Heart right ventricle (tissue), 16 donors: Measurements from ENCODE around the gene HYOU1. TPM values are rescaled to one million over a fixed set of nuclear protein-coding genes. Genes with fewer than 3 reads are reported as not detected.

Source experiments
- ATAC-seq, 8 donors: fragments of 200-7000 bp; cut with Tn5 transposase; one replicate each; pipeline ENCODE4 v1.9.1; 2020; ENCODE audit warnings: mild to moderate bottlenecking in 8 of 8, moderate library complexity in 8 of 8, moderate number of reproducible peaks in 1 of 8
- DNase-seq, 2 donors: peaks; one replicate each; pipeline ENCODE4 v3.0.0-alpha.2; 2020
- H3K27ac ChIP-seq, 10 donors: fragments of 200-600 bp; sonication (generic) in 2 of 10; one replicate each; pipeline versions ENCODE4 v1.5.0 to v1.8.0; 2020 to 2022; ENCODE audit warnings: mild to moderate bottlenecking in 3 of 10
- H3K27me3 ChIP-seq, 7 donors: fragments of 200-600 bp; one replicate each; pipeline ENCODE4 v1.8.0; 2021 to 2022; ENCODE audit warnings: mild to moderate bottlenecking in 2 of 7
- H3K36me3 ChIP-seq, 9 donors: fragments of 200-600 bp; sonication (generic) in 1 of 9; one replicate each; pipeline versions ENCODE4 v1.5.0 to v1.8.0; 2020 to 2022; ENCODE audit warnings: mild to moderate bottlenecking in 2 of 9
- H3K4me1 ChIP-seq, 9 donors: fragments of 200-600 bp; sonication (generic) in 1 of 9; one replicate each; pipeline versions ENCODE4 v1.5.0 to v1.8.0; 2020 to 2022; ENCODE audit warnings: mild to moderate bottlenecking in 4 of 9
- H3K4me3 ChIP-seq, 10 donors: fragments of 200-600 bp; sonication (generic) in 2 of 10; one replicate each; pipeline versions ENCODE4 v1.5.0 to v1.8.0; 2020 to 2022; ENCODE audit warnings: mild to moderate bottlenecking in 7 of 10, moderate library complexity in 2 of 10
- H3K9me3 ChIP-seq, 11 donors: fragments of 200-600 bp in 10 of 11; sonication (generic) in 2 of 11; one replicate each; pipeline versions ENCODE4 v1.5.0 to v1.8.0; 2013 to 2022; ENCODE audit warnings: mild to moderate bottlenecking in 2 of 11, control low read depth in 1 of 11, moderate library complexity in 1 of 11
- CTCF ChIP-seq, 9 donors: fragments of 200-600 bp; sonication (generic) in 2 of 9; IDR thresholded peaks; one replicate each; pipeline versions ENCODE4 v1.5.0 to v1.8.0; 2021 to 2022; ENCODE audit warnings: antibody characterized with exemption in 9 of 9, mild to moderate bottlenecking in 5 of 9, moderate library complexity in 1 of 9
- WGBS, 2 donors: extraction: QIAGEN DNeasy Blood & Tissue Kit; methylation state at CpG; one replicate each; pipeline ENCODE4 v1.1.7; 2013; ENCODE audit warnings: inconsistent platforms in 1 of 2; 5-methylcytosine and 5-hydroxymethylcytosine counted together
- intact Hi-C, 10 donors: fragments of 100-400 bp; cut with DNase I; formaldehyde crosslinking; loops; one replicate each; pipeline versions ENCODE4 v1.11.1 to v1.14.2; 2022
- polyA plus RNA-seq, 2 donors: library from polyadenylated mRNA; stranded (reverse); fragments of 200-250 nt; gene quantifications; one replicate each; pipeline ENCODE4 v1.2.3, GENCODE V29; 2013
- total RNA-seq, 10 donors: library from RNA; stranded (reverse); fragmentation: NEBNext Ultra II Directional in 3 of 10; extraction: Animal tissue kit (Norgen Biotek cat#: 25700) in 3 of 10; gene quantifications; one replicate each; pipeline versions ENCODE4 v1.2.1 to v1.2.4, GENCODE V29; 2021 to 2023
- donor health status: Arrhythmogenic right ventricular cardiomyopathy.
- donor health status: ischemic (EF 13 %, LVEDD 7.1; RV severe dilation, severe dysfunction).
- donor health status: healthy with polysubstance abuse.
- donor health status: DM: no; HTN: yes; CAD: no.
- donor health status: DM: no; HTN: no; CAD: no.
- donor health status: ischemic (EF 25% LVEDD 6.9; RV normal size, moderate dysfunction).
- donor health status: ischemic (EF 25% LVEDD 5.7; RV mildly dilated, moderate dysfunction).
- donor health status: healthy.
- donor health status: DM: yes; HTN: yes; CAD: no.
- donor health status: Ischemic cardiomyopathy.
- donor health status: ischemic (EF 35%, LVEDD 5.7; RV mildly dilated, moderate dysfunction).
- donor health status: nonischemic (EF 11% LVEDD 7.7; RV severe dilation, severe dysfunction).
- donor health status: DM: yes; HTN: yes; CAD: no.
- donor health status: PGD.
- donor health status: ischemic (EF 29% LVEDD 5.4; RV normal size, mild dysfunction).
- donor health status: nonischemic (EF 23%, LVEDD 6.1; RV moderate dilation, normal function).

The HYOU1 gene
- total and polyA plus RNA-seq, 12 donors, result 33.0 to 179 (median 64.4) TPM

GRCh38 chr11:119088406-119088805, 31.4 kb upstream of the HYOU1 start:
- Histone ChIP-seq H3K4me1 (peaks cover 7 to 49% (median 26%) of the 10 kb centered on the region in 9 donors), H3K27ac (no peak overlapping the region), H3K27me3 (no peaks in the 10 kb centered on the region), H3K9me3 (no peaks in the 10 kb centered on the region), H3K36me3 (peaks cover 0 to 36% (median 3%) of the 10 kb centered on the region in 9 donors), H3K4me3 (no peak overlapping the region)
- intact Hi-C loops, result no loop called here
- ATAC-seq (no peak), DNase-seq (no peak)
- no peak for TF ChIP-seq CTCF (IDR thresholded peaks at IDR 0.05)
- WGBS, 2 donors, result 95 to 98% methylated on average over 9 of the region's 9 CpGs

GRCh38 chr11:119087747-119088241, 30.8 kb upstream of the HYOU1 start:
- DNase-seq, result no peak
- H3K27me3 ChIP-seq, result no peaks in the 10 kb centered on the region
- peaks cover 4 to 43% (median 20%) of the 10 kb centered on the region in 9 donors for H3K4me1 ChIP-seq
- no peak overlapping the region for H3K4me3 ChIP-seq
- no peak for ATAC-seq
- H3K9me3 ChIP-seq, result no peaks in the 10 kb centered on the region
- H3K27ac ChIP-seq, result no peak overlapping the region
- no peak for TF ChIP-seq CTCF (IDR thresholded peaks at IDR 0.05)
- 92 to 96% methylated on average over 2 of the region's 2 CpGs for whole genome bisulfite sequencing, 2 donors
- intact Hi-C loops, result no loop called here
- H3K36me3 ChIP-seq, result peaks cover 0 to 33% (median 3%) of the 10 kb centered on the region in 9 donors

GRCh38 chr11:119087123-119087522, 30.1 kb upstream of the HYOU1 start:
- ATAC-seq (no peak), DNase-seq (no peak)
- no peak overlapping the region for H3K27ac ChIP-seq
- peaks cover 0 to 33% (median 6%) of the 10 kb centered on the region in 9 donors for H3K36me3 ChIP-seq
- intact Hi-C loops, result no loop called here
- no peak for TF ChIP-seq CTCF (IDR thresholded peaks at IDR 0.05)
- H3K4me3 ChIP-seq, result no peak overlapping the region
- WGBS, 2 donors, result 88 to 92% methylated on average over 6 of the region's 6 CpGs
- no peaks in the 10 kb centered on the region for H3K27me3 ChIP-seq
- no peaks in the 10 kb centered on the region for H3K9me3 ChIP-seq
- peaks cover 4 to 42% (median 16%) of the 10 kb centered on the region in 9 donors for H3K4me1 ChIP-seq

DNA sequence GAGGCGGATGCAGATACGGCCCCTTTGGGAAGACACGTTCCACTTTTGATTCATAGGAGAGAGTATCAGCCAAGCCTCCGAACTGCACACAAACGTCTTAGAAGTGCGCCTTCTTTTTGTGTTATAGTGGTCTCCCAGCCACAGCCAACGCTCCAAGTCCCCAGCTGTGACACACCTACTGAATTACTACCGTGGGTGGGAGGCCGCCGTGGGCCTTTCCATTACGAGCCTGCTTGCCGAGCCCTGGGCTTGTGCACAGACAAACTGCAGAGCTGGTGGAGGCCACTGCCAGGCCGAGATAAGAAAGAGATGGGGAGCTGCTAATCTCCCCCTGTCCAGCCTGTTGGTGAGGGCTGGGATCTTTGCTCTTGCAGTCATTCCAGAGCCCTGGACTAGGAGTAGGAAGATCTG, 28.4 kb upstream of the HYOU1 start:
- Histone ChIP-seq H3K4me1 (peaks cover 4 to 48% (median 16%) of the 10 kb centered on the region in 9 donors), H3K36me3 (peaks cover 0 to 35% (median 17%) of the 10 kb centered on the region in 9 donors), H3K4me3 (peak overlapping the region; percentile 45 to 94 (median 66)), H3K9me3 (no peaks in the 10 kb centered on the region), H3K27ac (peak overlapping the region; percentile 65 to 97 (median 90)), H3K27me3 (no peaks in the 10 kb centered on the region)
- WGBS, 2 donors, result 2% methylated on average over 13 of the region's 13 CpGs
- intact Hi-C loops, result no loop called here
- no peak for TF ChIP-seq CTCF (IDR thresholded peaks at IDR 0.05)
- ATAC-seq, result peak in 3 of 8 donors; percentile 1 to 18 (median 2)
- DNase-seq, result no peak
